GM13976 (cell line): ENCODE measurements around the gene NPRL2.

ENCODE experiments used
- DNase-seq: peaks from one replicate; pipeline ENCODE4 v3.0.0; 2012; ENCODE audit warnings: low spot score
- CTCF ChIP-seq: IDR thresholded peaks from 2 replicates; pipeline ENCODE4 v1.5.1; 2012; ENCODE audit warnings: borderline replicate concordance, mild to moderate bottlenecking; ENCODE audit not compliant: insufficient read depth; ENCODE audit errors: extremely low read depth, missing control alignments, control extremely low read depth
- in situ Hi-C: fragments of 300-500 bp; cut with MboI; formaldehyde crosslinking; loops from one replicate; pipeline ENCODE4 v1.12.0; 2022; ENCODE audit warnings: low sequenced_read_pairs, mixed read lengths, inconsistent platforms; ENCODE audit not compliant: unreplicated experiment

The NPRL2 gene

GRCh38 chr3:50373146-50374051 lies 22.8 kb upstream of the NPRL2 start:
- DNase-seq, result no peak
- no peak for TF ChIP-seq CTCF
- in situ Hi-C loops, result no loop called here

GRCh38 chr3:50372349-50372748 lies 21.8 kb upstream of the NPRL2 start:
- TF ChIP-seq CTCF, result no peak
- in situ Hi-C loops, result no loop called here
- DNase-seq, result no peak

GRCh38 chr3:50371133-50371685 lies 20.6 kb upstream of the NPRL2 start:
- no peak for TF ChIP-seq CTCF
- no peak for DNase-seq
- in situ Hi-C loops, result no loop called here

- DNase-seq, result no peak
- no peak for TF ChIP-seq CTCF
- in situ Hi-C loops, result no loop called here
Observed at GRCh38 chr3:50370594-50370993, 20.0 kb upstream of the NPRL2 start.

GRCh38 chr3:50369012-50369670 lies 18.6 kb upstream of the NPRL2 start:
- DNase-seq, result no peak
- in situ Hi-C loops, result no loop called here
- TF ChIP-seq CTCF, result no peak

GRCh38 chr3:50365842-50366220 lies 15.3 kb upstream of the NPRL2 start:
- DNase-seq, result no peak
- TF ChIP-seq CTCF, result no peak
- in situ Hi-C loops, result no loop called here
